HCT116 (cell line): ENCODE data around the gene PTPRCAP. TPM values are rescaled to one million over a fixed set of nuclear protein-coding genes. Genes with fewer than 3 reads are reported as not detected.

Experiments
- ATAC-seq: fragments of 200-7000 bp; cut with Tn5 transposase; 2 replicates; pipeline ENCODE4 v1.9.1; 2020; ENCODE audit warnings: mild to moderate bottlenecking, moderate library complexity
- BruUV-seq: library from RNA; stranded (reverse); fragments of 400-500 nt; replicated peaks from 2 replicates; lab custom pipeline; 2021; lab: Mats Ljungman, UMichigan
- CTCF ChIA-PET: fragments of 300-600 bp; sonication (Branson Sonifier 250); formaldehyde crosslinking; loops from one replicate; lab custom pipeline; 2021; ENCODE audit warnings: antibody characterized with exemption; lab: Charles Lee
- POLR2A ChIA-PET: fragments of 300-600, 350-600 bp; sonication (Branson Sonifier 250); formaldehyde crosslinking; loops from one replicate; lab custom pipeline; 2021; ENCODE audit warnings: antibody characterized with exemption; lab: Charles Lee
- RAD21 ChIA-PET, 2 experiments: fragments of 300-600 bp; sonication (Branson Sonifier 250); formaldehyde crosslinking; loops; one replicate each; lab custom pipeline; 2023; ENCODE audit warnings: low total read pairs in 2 of 2; ENCODE audit not compliant: uncharacterized antibody in 2 of 2, unreplicated experiment in 2 of 2, low non-redundant PET in 1 of 2; lab: Charles Lee
- DNase-seq: peaks from one replicate; pipeline ENCODE4 v3.0.0-alpha.2; 2010; ENCODE audit warnings: low read depth, low spot score
- H2AFZ ChIP-seq: fragments of 200-600 bp; shearing (Covaris generic), sonication (generic); 2 replicates; pipeline ENCODE4 v1.6.1; 2017; ENCODE audit warnings: low read depth, mixed run types, mixed read lengths, antibody characterized with exemption, low read length; ENCODE audit not compliant: poor library complexity, severe bottlenecking
- H3K27ac ChIP-seq: 2 replicates; pipeline ENCODE4 v1.5.1; 2012; ENCODE audit warnings: low read depth, low read length
- H3K27me3 ChIP-seq: fragments of 200-600 bp; sonication (generic); 2 replicates; pipeline ENCODE4 v1.6.1; 2016; ENCODE audit warnings: mixed run types, low read length, mixed read lengths; ENCODE audit not compliant: insufficient read depth
- H3K36me3 ChIP-seq, 2 experiments: fragments of 200-500 bp in 1 of 2; fragments of 200-600 bp in 1 of 2; sonication (Bioruptor generic) in 1 of 2; sonication (generic) in 1 of 2; 2 replicates each; pipeline versions ENCODE4 v1.5.1 to v1.6.1; 2014 to 2016; ENCODE audit warnings: low read length in 2 of 2, inconsistent platforms in 1 of 2, mixed read lengths in 1 of 2, mixed run types in 1 of 2; ENCODE audit not compliant: insufficient read depth in 2 of 2, control insufficient read depth in 1 of 2
- H3K4me1 ChIP-seq, 2 experiments: fragments of 200-600 bp in 1 of 2; sonication (generic) in 1 of 2; 2 replicates each; pipeline versions ENCODE4 v1.5.1 to v1.6.1; 2012 to 2017; ENCODE audit warnings: low read length in 2 of 2, inconsistent platforms in 1 of 2, mild to moderate bottlenecking in 1 of 2, mixed read lengths in 1 of 2, mixed run types in 1 of 2, moderate library complexity in 1 of 2; ENCODE audit not compliant: insufficient read depth in 2 of 2, control insufficient read depth in 1 of 2
- H3K4me2 ChIP-seq: fragments of 200-600 bp; sonication (generic); 2 replicates; pipeline ENCODE4 v1.6.1; 2017; ENCODE audit warnings: mixed run types, low read length, mixed read lengths
- H3K4me3 ChIP-seq, 2 experiments: fragments of 200-600 bp in 1 of 2; sonication (generic) in 1 of 2; replicated peaks in 1 of 2; 2 replicates each; pipeline ENCODE4 v1.5.1; 2011 to 2016; ENCODE audit warnings: low read length in 2 of 2, control low read depth in 1 of 2, low read depth in 1 of 2, mild to moderate bottlenecking in 1 of 2, mixed read lengths in 1 of 2, mixed run types in 1 of 2
- H3K79me2 ChIP-seq: fragments of 200-600 bp; sonication (generic); 2 replicates; pipeline ENCODE4 v1.6.1; 2017; ENCODE audit warnings: mild to moderate bottlenecking, mixed run types, low read length, moderate library complexity, mixed read lengths; ENCODE audit not compliant: insufficient read depth
- H3K9ac ChIP-seq: fragments of 200-600 bp; sonication (generic); 2 replicates; pipeline ENCODE4 v1.6.1; 2016; ENCODE audit warnings: low read length, mixed read lengths
- H3K9me2 ChIP-seq: fragments of 200-600 bp; sonication (generic), shearing (Covaris generic); 2 replicates; pipeline ENCODE4 v1.6.1; 2017; ENCODE audit warnings: mixed run types, mild to moderate bottlenecking, moderate library complexity; ENCODE audit not compliant: insufficient read depth
- H3K9me3 ChIP-seq, 2 experiments: fragments of 200-500 bp in 1 of 2; fragments of 200-600 bp in 1 of 2; sonication (Bioruptor generic) in 1 of 2; sonication (generic) in 1 of 2; 2 replicates each; pipeline ENCODE4 v1.6.1; 2014 to 2017; ENCODE audit warnings: low read length in 2 of 2, mixed read lengths in 2 of 2, inconsistent platforms in 1 of 2, low read depth in 1 of 2, mild to moderate bottlenecking in 1 of 2, mixed run types in 1 of 2, moderate library complexity in 1 of 2; ENCODE audit not compliant: control insufficient read depth in 1 of 2, insufficient read depth in 1 of 2
- H4K20me1 ChIP-seq: fragments of 200-600 bp; sonication (generic), shearing (Covaris generic); 2 replicates; pipeline ENCODE4 v1.6.1; 2017; ENCODE audit warnings: mixed run types, mild to moderate bottlenecking, moderate library complexity; ENCODE audit not compliant: insufficient read depth
- CBX3 ChIP-seq: IDR thresholded peaks from 2 replicates; pipeline ENCODE4 v1.6.1; 2012; ENCODE audit warnings: low read depth
- CEBPB ChIP-seq: IDR thresholded peaks from 2 replicates; pipeline ENCODE4 v1.6.1; 2012; ENCODE audit warnings: low read depth
- EGR1 ChIP-seq: IDR thresholded peaks from 2 replicates; pipeline ENCODE4 v1.6.1; 2012; ENCODE audit warnings: low read depth
- ELF1 ChIP-seq: IDR thresholded peaks from 2 replicates; pipeline ENCODE4 v1.6.1; 2012; ENCODE audit warnings: low read depth, borderline replicate concordance
- EZH2 ChIP-seq: fragments of 200-600 bp; sonication (generic); IDR thresholded peaks from 2 replicates; pipeline ENCODE4 v1.6.1; 2017; ENCODE audit warnings: antibody characterized with exemption, mixed run types
- JUND ChIP-seq: IDR thresholded peaks from 2 replicates; pipeline ENCODE4 v1.6.1; 2012
- POLR2A ChIP-seq: IDR thresholded peaks from 2 replicates; pipeline ENCODE4 v1.7.0; 2011; ENCODE audit warnings: borderline replicate concordance; ENCODE audit not compliant: insufficient read depth, insufficient read length; ENCODE audit errors: extremely low read depth
- POLR2AphosphoS5 ChIP-seq: IDR thresholded peaks from 2 replicates; pipeline ENCODE4 v1.6.1; 2011; ENCODE audit warnings: mild to moderate bottlenecking, low read depth, low read length, moderate library complexity
- RAD21 ChIP-seq: IDR thresholded peaks from 2 replicates; pipeline ENCODE4 v1.6.1; 2012; ENCODE audit warnings: low read depth, mild to moderate bottlenecking
- SIN3A ChIP-seq: IDR thresholded peaks from 2 replicates; pipeline ENCODE4 v1.6.1; 2012; ENCODE audit warnings: low read depth
- SP1 ChIP-seq: IDR thresholded peaks from 2 replicates; pipeline ENCODE4 v1.6.1; 2012; ENCODE audit warnings: low read depth
- SRF ChIP-seq: IDR thresholded peaks from 2 replicates; pipeline ENCODE4 v1.6.1; 2012; ENCODE audit warnings: low read depth
- TCF7L2 ChIP-seq: IDR thresholded peaks from 2 replicates; pipeline ENCODE4 v1.7.0; 2011; ENCODE audit warnings: borderline replicate concordance, inconsistent platforms; ENCODE audit not compliant: insufficient read depth, insufficient read length; ENCODE audit errors: extremely low read depth
- YY1 ChIP-seq: IDR thresholded peaks from 2 replicates; pipeline ENCODE4 v1.6.1; 2011; ENCODE audit warnings: low read length, low read depth, moderate library complexity, mild to moderate bottlenecking; ENCODE audit not compliant: insufficient replicate concordance; ENCODE audit errors: extremely low read depth
- ZFX ChIP-seq: fragments of 450-650 bp; IDR thresholded peaks from 2 replicates; pipeline ENCODE4 v1.6.1; 2017
- ZNF274 ChIP-seq: fragments of 200-500 bp; sonication (Bioruptor generic); IDR thresholded peaks from 2 replicates; pipeline ENCODE4 v1.6.1; 2014; ENCODE audit warnings: mild to moderate bottlenecking, low read depth, low read length, inconsistent platforms
- intact Hi-C: fragments of 100-400 bp; cut with micrococcal nuclease; formaldehyde crosslinking; loops from 2 replicates; pipeline ENCODE4 v1.10.0; 2022
- total RNA-seq: library from RNA; stranded (reverse); gene quantifications from one replicate; pipeline ENCODE4 v1.2.1, GENCODE V29; 2021; ENCODE audit not compliant: unreplicated experiment
- TF ChIP-seq, protein P1 (sequence below): IDR thresholded peaks from 2 replicates; pipeline ENCODE4 v1.6.1; 2012
- TF ChIP-seq, protein P2 (sequence below): IDR thresholded peaks from 2 replicates; pipeline ENCODE4 v1.6.1; 2012; ENCODE audit warnings: low read depth
- TF ChIP-seq, protein P3 (sequence below): IDR thresholded peaks from 2 replicates; pipeline ENCODE4 v1.6.1; 2012
- TF ChIP-seq, protein P4 (sequence below): IDR thresholded peaks from 2 replicates; pipeline ENCODE4 v1.6.1; 2011; ENCODE audit warnings: mild to moderate bottlenecking, low read length, moderate library complexity; ENCODE audit not compliant: insufficient replicate concordance; ENCODE audit errors: extremely low read depth

PTPRCAP gene
- total RNA-seq, 1 experiment from 2014 or later = 1.4 TPM

DNA sequence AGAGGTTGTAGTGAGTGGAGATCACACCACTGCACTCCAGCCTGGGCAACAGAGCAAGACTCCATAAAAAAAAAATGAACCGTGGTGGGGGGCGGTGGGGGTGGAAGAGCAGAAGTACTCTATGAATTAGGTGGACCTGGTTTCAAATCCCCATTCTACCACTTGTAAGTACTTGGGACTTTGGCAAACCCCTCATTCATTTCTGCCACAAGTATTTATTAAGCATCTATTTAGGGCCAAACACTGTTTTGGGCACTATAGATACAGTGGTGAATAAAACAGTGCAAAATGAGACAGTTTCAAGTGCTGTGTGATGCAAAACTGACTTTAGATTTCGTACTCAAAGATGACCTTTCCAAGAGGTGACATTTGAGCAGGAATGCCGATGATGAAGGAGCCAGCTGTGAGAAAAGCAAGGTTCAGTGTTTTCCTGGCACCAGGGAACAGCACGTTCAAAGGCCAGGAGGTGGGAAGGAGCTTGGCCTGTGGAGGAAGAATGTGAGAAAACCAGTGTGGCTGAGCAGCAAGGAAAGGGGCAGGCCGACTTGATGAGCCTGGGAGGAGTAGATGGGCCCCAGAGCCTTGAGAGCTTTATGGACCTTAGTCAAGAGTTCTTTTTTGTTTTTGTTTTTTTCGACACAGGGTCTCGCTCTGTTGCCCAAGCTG lies 33.0 kb upstream of the PTPRCAP start:
- Histone ChIP-seq H3K27ac (no peak overlapping the region), H4K20me1 (no peaks in the 10 kb centered on the region), H3K79me2 (peaks cover 7% of the 10 kb centered on the region; the same call in 1 of the 2 replicates), H3K4me2 (no peak overlapping the region), H3K4me3 (no peak overlapping the region), H2AFZ (no peak overlapping the region), H3K36me3 (no peaks in the 10 kb centered on the region), H3K27me3 (no peaks in the 10 kb centered on the region), H3K4me1 (peaks cover 21 to 35% of the 10 kb centered on the region in 2 experiments), H3K9me3 (no peaks in the 10 kb centered on the region), H3K9me2 (no peaks in the 10 kb centered on the region), H3K9ac (no peak overlapping the region)
- POLR2A ChIA-PET = no interaction called here
- intact Hi-C loops = no loop called here
- BruUV-seq = no TSS peak
- ATAC-seq = no peak
- no peak for DNase-seq
- CTCF ChIA-PET = no interaction called here
- RAD21 ChIA-PET = interaction anchor here in 1 of 2 experiments (2.2 kb wide), 1 partner anchor 69 kb away, joined by 6 read pairs; the partner anchor contains the start of gene PPP1CA
- TF ChIP-seq, protein P1, sequence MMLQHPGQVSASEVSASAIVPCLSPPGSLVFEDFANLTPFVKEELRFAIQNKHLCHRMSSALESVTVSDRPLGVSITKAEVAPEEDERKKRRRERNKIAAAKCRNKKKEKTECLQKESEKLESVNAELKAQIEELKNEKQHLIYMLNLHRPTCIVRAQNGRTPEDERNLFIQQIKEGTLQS = no peak
- TF ChIP-seq SRF = no peak
- TF ChIP-seq ZFX = no peak
- TF ChIP-seq POLR2A = no peak
- no peak for TF ChIP-seq SIN3A
- TF ChIP-seq, protein P2, sequence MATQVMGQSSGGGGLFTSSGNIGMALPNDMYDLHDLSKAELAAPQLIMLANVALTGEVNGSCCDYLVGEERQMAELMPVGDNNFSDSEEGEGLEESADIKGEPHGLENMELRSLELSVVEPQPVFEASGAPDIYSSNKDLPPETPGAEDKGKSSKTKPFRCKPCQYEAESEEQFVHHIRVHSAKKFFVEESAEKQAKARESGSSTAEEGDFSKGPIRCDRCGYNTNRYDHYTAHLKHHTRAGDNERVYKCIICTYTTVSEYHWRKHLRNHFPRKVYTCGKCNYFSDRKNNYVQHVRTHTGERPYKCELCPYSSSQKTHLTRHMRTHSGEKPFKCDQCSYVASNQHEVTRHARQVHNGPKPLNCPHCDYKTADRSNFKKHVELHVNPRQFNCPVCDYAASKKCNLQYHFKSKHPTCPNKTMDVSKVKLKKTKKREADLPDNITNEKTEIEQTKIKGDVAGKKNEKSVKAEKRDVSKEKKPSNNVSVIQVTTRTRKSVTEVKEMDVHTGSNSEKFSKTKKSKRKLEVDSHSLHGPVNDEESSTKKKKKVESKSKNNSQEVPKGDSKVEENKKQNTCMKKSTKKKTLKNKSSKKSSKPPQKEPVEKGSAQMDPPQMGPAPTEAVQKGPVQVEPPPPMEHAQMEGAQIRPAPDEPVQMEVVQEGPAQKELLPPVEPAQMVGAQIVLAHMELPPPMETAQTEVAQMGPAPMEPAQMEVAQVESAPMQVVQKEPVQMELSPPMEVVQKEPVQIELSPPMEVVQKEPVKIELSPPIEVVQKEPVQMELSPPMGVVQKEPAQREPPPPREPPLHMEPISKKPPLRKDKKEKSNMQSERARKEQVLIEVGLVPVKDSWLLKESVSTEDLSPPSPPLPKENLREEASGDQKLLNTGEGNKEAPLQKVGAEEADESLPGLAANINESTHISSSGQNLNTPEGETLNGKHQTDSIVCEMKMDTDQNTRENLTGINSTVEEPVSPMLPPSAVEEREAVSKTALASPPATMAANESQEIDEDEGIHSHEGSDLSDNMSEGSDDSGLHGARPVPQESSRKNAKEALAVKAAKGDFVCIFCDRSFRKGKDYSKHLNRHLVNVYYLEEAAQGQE = no peak
- TF ChIP-seq EZH2 = no peak
- no peak for TF ChIP-seq CBX3
- TF ChIP-seq, protein P3, sequence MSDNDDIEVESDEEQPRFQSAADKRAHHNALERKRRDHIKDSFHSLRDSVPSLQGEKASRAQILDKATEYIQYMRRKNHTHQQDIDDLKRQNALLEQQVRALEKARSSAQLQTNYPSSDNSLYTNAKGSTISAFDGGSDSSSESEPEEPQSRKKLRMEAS = no peak
- TF ChIP-seq, protein P4, sequence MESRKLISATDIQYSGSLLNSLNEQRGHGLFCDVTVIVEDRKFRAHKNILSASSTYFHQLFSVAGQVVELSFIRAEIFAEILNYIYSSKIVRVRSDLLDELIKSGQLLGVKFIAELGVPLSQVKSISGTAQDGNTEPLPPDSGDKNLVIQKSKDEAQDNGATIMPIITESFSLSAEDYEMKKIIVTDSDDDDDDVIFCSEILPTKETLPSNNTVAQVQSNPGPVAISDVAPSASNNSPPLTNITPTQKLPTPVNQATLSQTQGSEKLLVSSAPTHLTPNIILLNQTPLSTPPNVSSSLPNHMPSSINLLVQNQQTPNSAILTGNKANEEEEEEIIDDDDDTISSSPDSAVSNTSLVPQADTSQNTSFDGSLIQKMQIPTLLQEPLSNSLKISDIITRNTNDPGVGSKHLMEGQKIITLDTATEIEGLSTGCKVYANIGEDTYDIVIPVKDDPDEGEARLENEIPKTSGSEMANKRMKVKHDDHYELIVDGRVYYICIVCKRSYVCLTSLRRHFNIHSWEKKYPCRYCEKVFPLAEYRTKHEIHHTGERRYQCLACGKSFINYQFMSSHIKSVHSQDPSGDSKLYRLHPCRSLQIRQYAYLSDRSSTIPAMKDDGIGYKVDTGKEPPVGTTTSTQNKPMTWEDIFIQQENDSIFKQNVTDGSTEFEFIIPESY = no peak
- TF ChIP-seq YY1 = no peak
- TF ChIP-seq CEBPB = no peak
- TF ChIP-seq ZNF274 = no peak
- no peak for TF ChIP-seq ELF1
- no peak for TF ChIP-seq SP1
- TF ChIP-seq RAD21 = no peak
- no peak for TF ChIP-seq TCF7L2
- TF ChIP-seq POLR2AphosphoS5 = no peak
- TF ChIP-seq JUND = no peak
- no peak for TF ChIP-seq EGR1
